Measurements from ENCODE around the gene PDLIM1. TPM values are rescaled to one million over a fixed set of nuclear protein-coding genes. Genes with fewer than 3 reads are reported as not detected.

PDLIM1 gene
- 100 to 1,000 TPM; 126 to 130 TPM for total RNA-seq

DNA sequence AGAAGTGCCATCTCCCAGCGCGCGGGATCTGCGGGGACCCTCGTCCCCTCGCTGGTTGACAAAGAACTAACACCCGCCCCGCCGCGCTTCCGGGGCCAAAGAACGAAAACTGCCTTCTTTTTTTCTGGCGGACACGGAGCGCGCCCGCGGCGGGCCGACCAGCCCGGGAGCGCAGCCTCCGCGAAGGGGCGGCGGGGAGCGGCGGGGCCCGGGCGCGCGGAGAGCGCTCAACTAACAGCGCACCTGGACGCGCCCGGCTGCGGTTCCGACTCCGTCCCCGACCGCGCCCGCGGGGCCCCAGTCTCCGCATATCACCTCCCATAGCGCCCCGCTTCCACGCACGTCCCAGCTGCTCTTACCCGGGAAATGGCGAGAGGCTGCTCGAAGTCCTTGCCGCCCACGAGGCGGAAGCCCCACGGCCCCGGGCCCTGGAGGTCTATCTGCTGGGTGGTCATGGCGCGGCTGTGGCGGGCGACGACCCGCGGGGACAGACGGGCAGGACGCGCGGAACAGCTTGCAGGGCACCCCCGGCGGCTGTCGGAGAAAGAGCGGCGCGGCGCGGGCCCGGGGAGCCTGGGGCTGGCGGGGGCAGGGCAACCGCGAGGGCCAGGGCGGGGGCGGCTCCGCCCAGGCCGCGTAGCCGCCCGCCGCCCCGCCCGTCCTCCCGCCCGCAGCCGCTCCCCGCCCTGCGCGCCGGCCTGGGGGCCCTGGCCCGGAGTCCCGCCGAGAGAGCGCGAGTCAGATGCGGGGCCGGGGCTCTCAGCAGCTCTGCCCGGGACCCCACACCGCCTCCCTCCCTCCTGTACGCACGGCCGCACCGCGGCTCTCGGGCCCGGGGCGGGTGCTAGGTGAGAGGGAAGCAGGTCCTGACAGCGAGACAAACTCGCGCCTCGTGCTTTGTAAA lies at the start of gene PDLIM1:
PDLIM1 (minus strand) TSS at position 543 of the 904 bp plus-strand sequence; CDS start at position 455, 88 bp downstream.
- TF ChIP-seq CTCF (IDR thresholded peaks at IDR 0.05) = peak in 1 of 2 donors; percentile 28

DNA sequence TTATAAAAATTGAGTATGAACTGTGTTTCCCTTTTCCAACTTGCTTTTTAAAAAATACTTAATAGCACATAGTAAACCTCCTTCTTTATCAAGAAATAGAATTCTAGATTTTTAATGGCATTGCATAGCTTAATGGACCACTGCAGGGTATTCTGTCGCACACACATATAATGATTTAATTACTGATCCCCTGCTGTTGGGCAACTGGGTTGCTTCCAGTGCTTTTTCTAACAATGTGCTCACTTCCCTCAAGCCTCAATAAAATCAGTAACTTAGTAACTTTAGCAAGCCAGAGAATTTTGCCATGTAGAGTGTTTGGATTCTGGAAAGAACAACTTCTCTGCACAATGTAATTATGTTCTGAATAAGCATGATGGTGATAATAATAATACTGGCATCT lies 49.1 kb upstream of the PDLIM1 start:
- no peak overlapping the region for H3K27ac ChIP-seq
- no peaks in the 10 kb centered on the region for H3K27me3 ChIP-seq
- no peak for TF ChIP-seq CTCF (IDR thresholded peaks at IDR 0.05)
- no peak for DNase-seq (ENCODE audit: low spot score)
- H3K9me3 ChIP-seq = no peaks in the 10 kb centered on the region
- peaks cover 98% of the 10 kb centered on the region for H3K36me3 ChIP-seq
- no peak overlapping the region for H3K4me3 ChIP-seq
- H3K4me1 ChIP-seq = peaks cover 0 to 45% of the 10 kb centered on the region in 2 donors

More for the DNA sequence above, at the start of gene PDLIM1:
- H3K9me3 ChIP-seq = no peaks in the 10 kb centered on the region
- no peaks in the 10 kb centered on the region for H3K36me3 ChIP-seq
- H3K4me3 ChIP-seq = peak within 1 kb of the TSS; percentile 88 to 97
- DNase-seq (ENCODE audit: low spot score) = peak; percentile 72
- peaks cover 0 to 57% of the 10 kb centered on the region in 2 donors for H3K4me1 ChIP-seq
- H3K27me3 ChIP-seq = no peaks in the 10 kb centered on the region
- peak within 1 kb of the TSS; percentile 94 to 95 for H3K27ac ChIP-seq

- Histone ChIP-seq H3K9me3 (no peaks in the 10 kb centered on the region), H3K36me3 (peaks cover 89% of the 10 kb centered on the region), H3K27ac (peak overlapping the region in 1 of 2 donors; percentile 87), H3K27me3 (no peaks in the 10 kb centered on the region), H3K4me1 (peaks cover 0 to 58% of the 10 kb centered on the region in 2 donors), H3K4me3 (no peak overlapping the region)
- TF ChIP-seq CTCF (IDR thresholded peaks at IDR 0.05) = no peak
- DNase-seq (ENCODE audit: low spot score) = no peak
Observed at GRCh38 chr10:95337423-95338160, 46.8 kb upstream of the PDLIM1 start.

DNA sequence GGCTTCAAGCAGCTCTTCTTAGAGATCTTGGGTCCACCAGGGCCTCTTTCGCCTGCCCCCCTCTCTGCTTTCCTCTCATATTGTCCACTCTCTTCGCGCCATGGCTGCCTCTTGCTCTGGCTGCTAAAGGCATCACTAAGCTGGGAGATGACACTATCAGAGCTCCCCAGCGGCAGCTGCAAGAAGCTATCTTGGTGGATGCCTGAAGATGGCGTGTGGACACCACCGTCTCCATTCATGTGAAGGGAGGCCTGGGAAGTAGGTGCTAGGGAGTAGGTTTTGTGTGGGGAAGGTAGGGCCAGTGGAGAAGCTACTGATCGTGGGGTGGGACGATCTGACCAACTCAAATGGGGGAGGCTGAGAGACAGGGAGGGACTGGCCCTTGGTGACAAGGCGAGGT lies 45.9 kb upstream of the PDLIM1 start:
- peak overlapping the region; percentile 87 to 94 for H3K27ac ChIP-seq
- H3K4me1 ChIP-seq = peaks cover 0 to 50% of the 10 kb centered on the region in 2 donors
- no peaks in the 10 kb centered on the region for H3K27me3 ChIP-seq
- H3K4me3 ChIP-seq = no peak overlapping the region
- TF ChIP-seq CTCF (IDR thresholded peaks at IDR 0.05) = no peak
- H3K36me3 ChIP-seq = peaks cover 89% of the 10 kb centered on the region
- DNase-seq (ENCODE audit: low spot score) = no peak
- H3K9me3 ChIP-seq = no peaks in the 10 kb centered on the region

DNA sequence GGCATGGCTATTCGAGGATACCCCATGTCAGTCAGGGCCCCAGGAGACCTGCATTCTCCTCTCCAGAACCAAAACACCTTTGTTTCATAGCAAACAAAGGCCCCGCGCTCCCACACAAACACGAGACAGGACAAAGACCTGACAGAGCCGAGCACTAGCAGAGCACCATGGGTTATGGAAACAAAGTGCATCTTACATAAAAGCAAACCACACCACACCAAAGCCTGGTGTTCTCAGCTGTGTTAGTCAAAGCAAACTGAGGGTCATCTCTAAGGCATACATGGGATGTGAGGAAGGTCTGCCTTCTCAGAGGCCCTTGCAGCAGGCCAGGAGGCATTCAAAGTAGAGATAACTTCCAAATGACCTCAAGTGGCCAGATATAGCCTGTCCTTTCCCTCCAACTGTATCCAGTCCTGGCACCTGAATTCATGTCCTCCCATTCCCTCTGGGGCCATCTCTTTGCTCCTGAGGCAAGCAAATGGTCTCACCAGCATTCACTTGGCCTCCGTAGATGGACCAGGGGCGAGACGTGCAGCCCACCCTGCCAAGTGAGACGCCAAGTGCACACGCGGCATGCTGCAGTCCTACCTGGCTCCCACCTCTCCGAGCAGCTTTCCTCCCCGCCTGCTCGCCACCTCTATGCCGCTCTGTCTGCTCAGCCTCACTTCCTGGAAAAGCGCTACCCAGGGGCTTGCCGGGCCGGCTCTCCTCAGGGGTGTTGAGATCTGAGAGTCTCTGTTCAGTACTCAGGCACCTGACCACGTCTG lies 45.3 kb upstream of the PDLIM1 start:
- TF ChIP-seq CTCF (IDR thresholded peaks at IDR 0.05) = no peak
- peak overlapping the region; percentile 87 to 94 for H3K27ac ChIP-seq

More for the DNA sequence above, 45.3 kb upstream of the PDLIM1 start:
- peaks cover 88% of the 10 kb centered on the region for H3K36me3 ChIP-seq
- H3K4me1 ChIP-seq = peaks cover 0 to 54% of the 10 kb centered on the region in 2 donors
- peak; percentile 55 for DNase-seq (ENCODE audit: low spot score)
- H3K9me3 ChIP-seq = no peaks in the 10 kb centered on the region
- H3K27me3 ChIP-seq = no peaks in the 10 kb centered on the region
- H3K4me3 ChIP-seq = no peak overlapping the region

Data from right atrium auricular region (tissue), 2 donors.